Fibroblast of pulmonary artery (primary cell): ENCODE measurements around the gene SUDS3.
"Not testable (repeated sequence)": the region's sequence is repeated elsewhere in the genome, so short reads cannot be mapped to it uniquely, and the experiment has no call there.

Experiments used
- DNase-seq: peaks from one replicate; pipeline ENCODE4 v3.0.0-alpha.2; 2010; ENCODE audit warnings: low read depth
- H3K4me3 ChIP-seq: replicated peaks from 2 replicates; pipeline ENCODE4 v1.5.1; 2011; ENCODE audit warnings: low read depth, mild to moderate bottlenecking, control low read depth, low read length, moderate library complexity
- CTCF ChIP-seq: IDR thresholded peaks from 2 replicates; pipeline ENCODE4 v1.5.1; 2011; ENCODE audit warnings: mild to moderate bottlenecking, control low read depth, low read length, inconsistent platforms; ENCODE audit errors: missing control alignments

The SUDS3 gene

GRCh38 chr12:118398524-118398923 lies 22.2 kb downstream of the SUDS3 start:
- no peak overlapping the region for H3K4me3 ChIP-seq
- no peak for TF ChIP-seq CTCF
- DNase-seq: no peak

- TF ChIP-seq CTCF: no peak
- no peak for DNase-seq
- no peak overlapping the region for H3K4me3 ChIP-seq
Measured at GRCh38 chr12:118398940-118399339, 22.6 kb downstream of the SUDS3 start.

- TF ChIP-seq CTCF: no peak
- H3K4me3 ChIP-seq: no peak overlapping the region
- peak; percentile 74 for DNase-seq
Measured at GRCh38 chr12:118402251-118402650, 25.9 kb downstream of the SUDS3 start.

- TF ChIP-seq CTCF: peak; percentile 81
- DNase-seq: peak; percentile 79
- no peak overlapping the region for H3K4me3 ChIP-seq
Measured at GRCh38 chr12:118404876-118405521, 28.6 kb downstream of the SUDS3 start.

GRCh38 chr12:118408241-118408640 lies 31.9 kb downstream of the SUDS3 start:
- not testable (repeated sequence) for H3K4me3 ChIP-seq, DNase-seq

GRCh38 chr12:118409834-118410233 lies 33.5 kb downstream of the SUDS3 start:
- no peak for DNase-seq
- H3K4me3 ChIP-seq: no peak overlapping the region
- no peak for TF ChIP-seq CTCF

- no peak for TF ChIP-seq CTCF
- no peak for DNase-seq
- H3K4me3 ChIP-seq: no peak overlapping the region
Measured at GRCh38 chr12:118417942-118418341, 41.6 kb downstream of the SUDS3 start.
